ENCODE measurements around the gene PCSK6. TPM values are rescaled to one million over a fixed set of nuclear protein-coding genes. Genes with fewer than 3 reads are reported as not detected.

Gene PCSK6
- total RNA-seq, 1 donor from 2014 or later, result 1.8 TPM

DNA sequence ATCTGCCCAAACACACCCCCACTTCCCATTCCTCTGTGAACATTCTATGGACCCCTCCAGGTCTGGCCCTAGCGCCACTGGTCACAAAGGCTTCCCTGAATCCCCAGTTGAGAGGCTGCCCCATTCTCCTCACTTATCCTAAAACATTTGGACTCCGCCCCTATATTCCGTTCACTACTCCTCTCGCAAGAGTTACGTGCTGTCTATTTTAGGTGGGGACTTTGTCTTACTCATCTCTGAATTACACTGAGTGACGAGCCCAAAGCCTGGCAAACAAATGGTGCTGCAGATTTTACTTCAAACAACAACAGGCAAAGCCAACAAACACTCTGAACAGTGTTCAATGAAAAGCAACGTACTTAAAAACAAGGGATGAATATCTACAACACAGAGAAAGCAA, 14.5 kb downstream of the PCSK6 start:
- DNase-seq (ENCODE audit: low spot score, unreplicated experiment), result no peak

DNA sequence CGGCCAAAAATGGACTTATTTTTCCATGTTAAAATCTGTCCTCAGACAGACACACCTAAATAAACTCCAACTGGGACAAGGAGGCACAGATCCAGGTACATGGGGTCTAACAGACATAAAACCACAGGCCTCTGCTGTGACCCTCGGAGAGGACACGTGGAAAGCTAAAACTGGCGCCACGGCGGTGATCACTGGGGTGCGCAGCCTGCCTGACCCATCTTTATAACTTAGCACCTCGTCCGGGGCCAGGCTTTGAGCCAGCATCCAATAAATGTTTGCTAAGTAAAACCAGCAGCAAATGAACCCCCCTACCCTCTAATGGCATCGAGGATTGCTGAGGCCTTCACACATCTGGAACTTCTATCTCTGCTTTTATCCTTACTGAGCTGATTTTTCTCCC, 15.3 kb downstream of the PCSK6 start:
- peaks cover 44% of the 10 kb centered on the region for H3K27me3 Mint-ChIP-seq
- H3K4me1 Mint-ChIP-seq (ENCODE audit: low read depth), result peaks cover 2% of the 10 kb centered on the region
- H3K9me3 Mint-ChIP-seq (ENCODE audit: low read depth), result no peaks in the 10 kb centered on the region
- no peak for DNase-seq (ENCODE audit: low spot score, unreplicated experiment)
- TF ChIP-seq, protein P1, sequence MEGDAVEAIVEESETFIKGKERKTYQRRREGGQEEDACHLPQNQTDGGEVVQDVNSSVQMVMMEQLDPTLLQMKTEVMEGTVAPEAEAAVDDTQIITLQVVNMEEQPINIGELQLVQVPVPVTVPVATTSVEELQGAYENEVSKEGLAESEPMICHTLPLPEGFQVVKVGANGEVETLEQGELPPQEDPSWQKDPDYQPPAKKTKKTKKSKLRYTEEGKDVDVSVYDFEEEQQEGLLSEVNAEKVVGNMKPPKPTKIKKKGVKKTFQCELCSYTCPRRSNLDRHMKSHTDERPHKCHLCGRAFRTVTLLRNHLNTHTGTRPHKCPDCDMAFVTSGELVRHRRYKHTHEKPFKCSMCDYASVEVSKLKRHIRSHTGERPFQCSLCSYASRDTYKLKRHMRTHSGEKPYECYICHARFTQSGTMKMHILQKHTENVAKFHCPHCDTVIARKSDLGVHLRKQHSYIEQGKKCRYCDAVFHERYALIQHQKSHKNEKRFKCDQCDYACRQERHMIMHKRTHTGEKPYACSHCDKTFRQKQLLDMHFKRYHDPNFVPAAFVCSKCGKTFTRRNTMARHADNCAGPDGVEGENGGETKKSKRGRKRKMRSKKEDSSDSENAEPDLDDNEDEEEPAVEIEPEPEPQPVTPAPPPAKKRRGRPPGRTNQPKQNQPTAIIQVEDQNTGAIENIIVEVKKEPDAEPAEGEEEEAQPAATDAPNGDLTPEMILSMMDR (IDR thresholded peaks at IDR 0.05; ENCODE audit: unreplicated experiment), result no peak
- no peak overlapping the region for H3K4me3 Mint-ChIP-seq (ENCODE audit: low read depth)
- no peaks in the 10 kb centered on the region for H3K36me3 Mint-ChIP-seq (ENCODE audit: insufficient read depth)
- H3K27ac Mint-ChIP-seq, result no peak overlapping the region

More for the DNA sequence above, 14.5 kb downstream of the PCSK6 start:
- Mint-ChIP-seq H3K27ac (no peak overlapping the region), H3K4me3 (ENCODE audit: low read depth) (no peak overlapping the region), H3K27me3 (peaks cover 44% of the 10 kb centered on the region), H3K9me3 (ENCODE audit: low read depth) (no peaks in the 10 kb centered on the region), H3K4me1 (ENCODE audit: low read depth) (peaks cover 2% of the 10 kb centered on the region), H3K36me3 (ENCODE audit: insufficient read depth) (no peaks in the 10 kb centered on the region)
- TF ChIP-seq, protein P1 (IDR thresholded peaks at IDR 0.05; ENCODE audit: unreplicated experiment), result no peak

DNA sequence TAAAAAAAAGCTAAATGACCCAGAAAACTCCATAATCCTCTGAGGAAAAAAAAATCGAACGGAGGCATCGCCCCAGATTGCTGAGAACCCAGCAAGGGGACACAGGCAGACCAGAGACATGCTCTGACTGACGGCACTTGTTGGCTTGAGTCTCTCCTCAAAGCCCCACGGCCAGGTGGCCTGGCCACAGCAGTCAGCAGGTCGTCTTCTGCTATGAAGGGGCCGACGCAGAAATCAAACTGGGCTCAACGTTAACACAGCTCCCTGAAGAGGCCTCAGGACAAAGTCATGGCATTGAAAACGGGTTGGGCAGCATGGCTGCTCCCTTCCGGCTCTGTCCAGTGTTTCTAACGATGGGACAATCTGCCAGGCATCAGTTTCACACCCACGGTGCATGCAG, 17.5 kb downstream of the PCSK6 start:
- no peaks in the 10 kb centered on the region for H3K9me3 Mint-ChIP-seq (ENCODE audit: low read depth)
- H3K27me3 Mint-ChIP-seq, result peaks cover 56% of the 10 kb centered on the region
- H3K36me3 Mint-ChIP-seq (ENCODE audit: insufficient read depth), result no peaks in the 10 kb centered on the region
- TF ChIP-seq, protein P1 (IDR thresholded peaks at IDR 0.05; ENCODE audit: unreplicated experiment), result no peak
- no peak for DNase-seq (ENCODE audit: low spot score, unreplicated experiment)
- no peak overlapping the region for H3K27ac Mint-ChIP-seq
- no peaks in the 10 kb centered on the region for H3K4me1 Mint-ChIP-seq (ENCODE audit: low read depth)
- no peak overlapping the region for H3K4me3 Mint-ChIP-seq (ENCODE audit: low read depth)

DNA sequence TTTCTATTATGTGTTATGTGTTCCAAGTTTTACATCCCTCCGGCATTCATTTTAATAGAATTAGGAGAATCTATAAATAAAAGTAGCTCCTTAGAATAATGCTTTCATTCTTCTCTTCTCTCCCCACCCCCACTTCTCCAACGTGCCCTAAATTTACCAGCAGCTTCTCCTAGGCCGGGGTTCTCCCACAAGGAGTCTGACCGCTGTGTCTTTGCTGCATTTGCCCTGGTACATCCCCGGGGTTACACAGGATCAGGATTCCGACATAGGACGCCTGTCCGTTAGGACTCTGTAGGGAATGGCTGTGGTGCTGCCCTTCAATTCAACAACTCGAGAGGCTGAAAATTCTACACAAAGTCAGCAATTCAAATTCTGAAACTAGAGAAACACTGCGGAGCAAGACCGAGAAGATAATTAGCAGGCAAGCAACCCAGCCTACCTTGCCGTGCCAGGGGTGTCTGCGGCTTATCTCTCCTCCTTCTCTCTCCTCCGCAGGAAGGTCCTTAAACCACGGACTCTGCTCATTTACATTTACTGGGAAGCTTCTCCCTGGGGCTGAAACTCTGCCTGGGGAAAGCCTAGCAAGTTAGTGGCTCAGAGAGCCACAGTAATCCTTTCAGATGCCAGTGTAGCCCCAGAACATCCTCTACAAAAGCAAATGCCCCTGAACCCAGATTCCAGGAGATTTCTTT, 18.8 kb downstream of the PCSK6 start:
- H3K4me1 Mint-ChIP-seq (ENCODE audit: low read depth), result no peaks in the 10 kb centered on the region
- no peak overlapping the region for H3K27ac Mint-ChIP-seq
- peaks cover 6% of the 10 kb centered on the region for H3K9me3 Mint-ChIP-seq (ENCODE audit: low read depth)
- H3K4me3 Mint-ChIP-seq (ENCODE audit: low read depth), result no peak overlapping the region
- DNase-seq (ENCODE audit: low spot score, unreplicated experiment), result no peak
- peaks cover 3% of the 10 kb centered on the region for H3K36me3 Mint-ChIP-seq (ENCODE audit: insufficient read depth)
- H3K27me3 Mint-ChIP-seq, result peaks cover 66% of the 10 kb centered on the region
- TF ChIP-seq, protein P1 (IDR thresholded peaks at IDR 0.05; ENCODE audit: unreplicated experiment), result no peak

DNA sequence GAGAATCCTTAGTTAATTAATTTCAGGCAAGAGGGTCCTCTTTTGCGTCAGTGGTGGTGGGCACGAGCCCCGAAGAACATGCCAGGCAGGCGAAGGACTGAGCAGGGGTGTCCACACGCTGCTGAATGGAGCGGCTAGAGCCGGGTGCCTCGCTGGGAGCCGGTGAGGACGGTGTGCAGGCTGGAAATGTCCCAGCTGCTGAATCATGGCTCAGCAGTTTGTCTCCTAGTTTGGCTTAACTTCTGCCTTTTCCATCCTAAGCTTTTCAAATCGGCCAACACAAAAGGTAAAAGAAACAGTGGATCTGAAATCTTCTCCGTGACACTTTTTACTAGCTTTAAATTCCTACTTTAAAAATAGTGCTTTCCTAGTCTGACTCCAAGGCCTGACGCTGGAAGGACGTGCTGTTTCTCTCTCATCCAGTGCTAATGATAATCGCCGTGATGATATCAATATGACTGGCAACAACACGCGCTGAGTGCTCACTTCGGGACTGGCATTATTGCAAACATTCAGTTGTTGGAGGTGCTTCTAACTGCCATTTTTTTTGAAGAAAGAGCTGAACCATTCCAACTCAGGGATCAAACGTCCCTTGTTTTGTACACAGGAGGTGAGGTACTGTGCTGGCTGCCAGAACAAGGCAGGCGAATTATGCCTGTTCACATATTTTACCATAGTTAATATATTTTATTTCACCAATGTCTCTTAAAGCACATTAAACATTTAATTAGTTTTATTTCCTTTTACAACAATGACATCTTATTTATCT, 19.8 kb downstream of the PCSK6 start:
- peaks cover 11% of the 10 kb centered on the region for H3K9me3 Mint-ChIP-seq (ENCODE audit: low read depth)
- no peak overlapping the region for H3K4me3 Mint-ChIP-seq (ENCODE audit: low read depth)
- H3K27me3 Mint-ChIP-seq, result peaks cover 67% of the 10 kb centered on the region
- no peak overlapping the region for H3K27ac Mint-ChIP-seq
- no peak for DNase-seq (ENCODE audit: low spot score, unreplicated experiment)
- H3K36me3 Mint-ChIP-seq (ENCODE audit: insufficient read depth), result peaks cover 3% of the 10 kb centered on the region
- no peaks in the 10 kb centered on the region for H3K4me1 Mint-ChIP-seq (ENCODE audit: low read depth)
- TF ChIP-seq, protein P1 (IDR thresholded peaks at IDR 0.05; ENCODE audit: unreplicated experiment), result no peak

Data from progenitor cell of endocrine pancreas (in vitro differentiated cells).